Choroid plexus epithelial cell (primary cell): ENCODE measurements around the gene HEXIM2.

Experiments
- DNase-seq: peaks from one replicate; pipeline ENCODE4 v3.0.0-alpha.2; 2010; ENCODE audit warnings: low read depth
- H3K4me3 ChIP-seq: 2 replicates; pipeline ENCODE4 v1.5.1; 2011; ENCODE audit warnings: low read depth, mild to moderate bottlenecking, control low read depth, low read length, moderate library complexity
- TF ChIP-seq, protein P1 (sequence below): conservative IDR thresholded peaks from 2 replicates; pipeline ENCODE4 v1.5.1; 2011; ENCODE audit warnings: low read depth, mild to moderate bottlenecking, control low read depth, inconsistent platforms, low read length, moderate library complexity

The HEXIM2 gene

DNA sequence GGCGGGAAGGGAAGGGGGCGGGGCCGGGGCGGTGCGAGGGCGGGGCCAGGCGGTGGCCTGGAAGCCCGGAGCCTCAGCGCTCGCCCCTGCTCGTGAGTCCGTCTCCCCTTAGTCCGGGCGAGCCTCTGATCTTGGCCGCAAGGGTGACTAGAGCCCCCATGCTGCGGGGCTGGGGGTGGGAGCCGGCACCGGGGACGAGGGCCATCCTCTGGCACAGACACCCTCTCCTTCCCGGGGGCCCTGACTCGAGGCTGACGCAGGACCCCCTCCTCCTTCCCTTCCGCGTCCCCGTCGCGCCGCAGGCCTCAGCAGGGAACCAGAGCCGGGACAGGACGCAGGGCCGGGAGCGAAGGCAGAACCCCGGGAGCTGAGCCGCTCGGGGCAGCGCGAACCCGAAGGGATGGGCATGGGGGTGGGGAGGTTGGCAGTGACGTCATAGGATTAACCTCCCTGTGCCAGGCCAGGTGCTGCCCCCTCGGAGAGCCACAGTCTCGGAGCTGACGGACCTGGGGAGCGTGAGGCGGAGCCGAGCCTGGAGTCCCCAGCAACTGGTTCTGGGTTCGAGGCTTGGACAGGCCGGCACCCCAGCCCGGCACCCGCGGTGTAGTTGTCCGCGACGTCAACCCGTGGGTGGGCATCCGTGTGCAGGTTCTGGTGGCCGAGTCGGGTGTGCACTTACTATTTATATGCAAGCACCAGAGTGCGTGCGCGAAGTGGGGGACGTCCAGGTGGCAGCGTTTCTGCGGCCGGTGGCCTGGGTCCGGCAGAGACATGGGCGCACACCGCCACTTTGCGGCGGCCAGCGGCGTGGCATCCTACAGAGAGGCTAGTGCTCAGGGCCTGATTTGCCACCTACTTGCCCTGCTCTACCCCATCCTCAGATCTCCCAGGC, 28.9 kb upstream of the HEXIM2 start:
- H3K4me3 ChIP-seq: peak overlapping the region; percentile 79
- peak; percentile 81 for DNase-seq
- TF ChIP-seq, protein P1, sequence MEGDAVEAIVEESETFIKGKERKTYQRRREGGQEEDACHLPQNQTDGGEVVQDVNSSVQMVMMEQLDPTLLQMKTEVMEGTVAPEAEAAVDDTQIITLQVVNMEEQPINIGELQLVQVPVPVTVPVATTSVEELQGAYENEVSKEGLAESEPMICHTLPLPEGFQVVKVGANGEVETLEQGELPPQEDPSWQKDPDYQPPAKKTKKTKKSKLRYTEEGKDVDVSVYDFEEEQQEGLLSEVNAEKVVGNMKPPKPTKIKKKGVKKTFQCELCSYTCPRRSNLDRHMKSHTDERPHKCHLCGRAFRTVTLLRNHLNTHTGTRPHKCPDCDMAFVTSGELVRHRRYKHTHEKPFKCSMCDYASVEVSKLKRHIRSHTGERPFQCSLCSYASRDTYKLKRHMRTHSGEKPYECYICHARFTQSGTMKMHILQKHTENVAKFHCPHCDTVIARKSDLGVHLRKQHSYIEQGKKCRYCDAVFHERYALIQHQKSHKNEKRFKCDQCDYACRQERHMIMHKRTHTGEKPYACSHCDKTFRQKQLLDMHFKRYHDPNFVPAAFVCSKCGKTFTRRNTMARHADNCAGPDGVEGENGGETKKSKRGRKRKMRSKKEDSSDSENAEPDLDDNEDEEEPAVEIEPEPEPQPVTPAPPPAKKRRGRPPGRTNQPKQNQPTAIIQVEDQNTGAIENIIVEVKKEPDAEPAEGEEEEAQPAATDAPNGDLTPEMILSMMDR: peak; percentile 88

DNA sequence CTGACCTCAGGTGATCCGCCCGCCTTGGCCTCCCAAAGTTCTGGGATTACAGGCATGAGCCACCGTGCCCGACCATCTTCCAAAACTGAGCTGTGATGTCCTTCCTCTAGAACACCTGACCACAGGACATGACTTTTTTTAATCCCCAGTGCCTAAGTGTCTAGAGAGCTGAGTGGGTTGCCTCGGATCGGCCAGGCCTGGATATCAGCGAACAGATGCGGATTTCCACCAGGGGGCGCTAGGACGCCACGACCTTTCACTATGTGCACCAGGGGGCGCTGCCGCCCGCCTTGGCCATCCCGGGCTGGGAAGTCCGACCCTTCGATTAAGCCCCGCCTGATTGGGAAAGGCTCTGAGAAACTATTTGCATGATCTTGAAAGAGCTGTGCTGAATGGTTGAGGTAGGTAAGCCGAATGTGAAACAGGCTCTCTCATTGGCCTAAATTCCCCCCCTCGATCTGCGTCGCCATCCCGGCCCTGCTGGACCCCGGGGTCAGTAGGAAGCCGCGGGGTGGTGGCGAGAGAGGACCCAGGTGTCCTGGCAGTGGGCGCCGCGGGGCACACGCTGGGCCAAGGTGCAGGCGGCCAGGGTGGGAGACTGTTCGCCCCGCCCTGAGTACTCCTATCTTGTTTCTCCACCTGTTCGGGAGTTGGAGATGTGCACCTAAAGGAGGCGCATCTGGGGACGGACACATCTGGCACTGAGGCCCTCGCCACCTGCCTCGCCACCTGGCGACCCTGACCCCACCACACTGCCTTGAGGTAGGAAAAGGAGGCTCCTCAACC, 26.3 kb upstream of the HEXIM2 start, which contains the start of gene ACBD4:
Gene ACBD4, plus strand, starts transcription at position 496 of the 786 bp plus-strand sequence. CDS start 458 bp downstream, outside the sequence.
- DNase-seq: peak; percentile 98
- TF ChIP-seq, protein P1: peak; percentile 100
- peak within 1 kb of the TSS; percentile 68 for H3K4me3 ChIP-seq

DNA sequence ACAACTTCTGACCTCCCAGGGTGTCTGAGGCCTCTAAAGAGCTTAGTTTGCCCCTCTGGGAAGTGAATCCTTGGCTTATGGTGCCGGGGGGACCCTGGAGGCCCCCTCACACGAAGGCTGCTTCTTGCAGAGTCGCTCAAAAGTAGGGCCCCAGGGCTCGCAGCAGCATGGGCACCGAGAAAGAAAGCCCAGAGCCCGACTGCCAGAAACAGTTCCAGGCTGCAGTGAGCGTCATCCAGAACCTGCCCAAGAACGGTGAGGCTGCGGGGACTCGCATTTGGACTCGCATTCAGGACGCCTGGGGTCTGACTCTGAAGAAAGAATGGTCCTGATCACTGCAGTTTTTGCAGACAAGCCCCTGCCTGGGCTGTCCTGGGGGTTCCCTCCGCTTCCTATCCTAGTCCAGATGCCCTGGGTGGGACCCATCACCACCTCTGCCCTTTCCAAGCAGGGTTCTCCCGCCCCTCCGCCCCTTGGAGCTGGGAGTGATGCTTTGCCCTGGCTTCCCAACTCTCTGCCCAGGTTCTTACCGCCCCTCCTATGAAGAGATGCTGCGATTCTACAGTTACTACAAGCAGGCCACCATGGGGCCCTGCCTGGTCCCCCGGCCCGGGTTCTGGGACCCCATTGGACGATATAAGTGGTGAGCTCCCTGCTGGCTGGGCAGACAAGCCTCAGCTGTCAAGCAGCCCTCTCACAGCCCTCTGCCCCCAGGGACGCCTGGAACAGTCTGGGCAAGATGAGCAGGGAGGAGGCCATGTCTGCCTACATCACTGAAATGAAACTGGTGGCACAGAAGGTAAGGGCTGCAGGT, 25.5 kb upstream of the HEXIM2 start:
- TF ChIP-seq, protein P1: no peak
- H3K4me3 ChIP-seq: peak overlapping the region; percentile 68
- DNase-seq: no peak

DNA sequence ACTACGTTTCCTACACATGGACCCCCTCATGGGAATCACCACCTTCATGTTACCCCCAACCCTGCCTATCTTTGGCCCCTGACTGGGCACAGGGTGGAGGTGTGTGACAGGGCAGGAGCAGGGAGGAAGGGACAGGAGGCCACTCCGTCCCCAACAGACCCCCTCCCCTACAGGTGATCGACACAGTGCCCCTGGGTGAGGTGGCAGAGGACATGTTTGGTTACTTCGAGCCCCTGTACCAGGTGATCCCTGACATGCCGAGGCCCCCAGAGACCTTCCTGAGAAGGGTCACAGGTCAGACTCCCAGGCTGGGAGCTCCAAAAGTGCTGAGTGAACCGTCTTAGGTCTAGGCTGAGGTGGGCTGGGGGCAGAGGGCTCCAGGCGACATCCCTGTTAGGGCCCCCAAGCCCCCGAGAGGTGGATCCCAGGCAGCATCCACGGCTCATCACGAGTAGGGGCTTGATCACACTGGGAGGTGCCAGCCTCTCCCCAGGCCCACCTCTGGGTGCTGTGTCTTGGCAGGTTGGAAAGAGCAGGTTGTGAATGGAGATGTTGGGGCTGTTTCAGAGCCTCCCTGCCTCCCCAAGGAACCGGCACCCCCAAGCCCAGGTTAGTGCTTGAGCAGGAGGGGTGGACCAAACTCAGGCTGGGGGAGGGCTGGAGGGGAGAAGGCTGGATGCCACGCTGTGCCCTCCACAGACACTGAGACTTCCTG, 24.7 kb upstream of the HEXIM2 start:
- no peak overlapping the region for H3K4me3 ChIP-seq
- DNase-seq: no peak
- TF ChIP-seq, protein P1: no peak

DNA sequence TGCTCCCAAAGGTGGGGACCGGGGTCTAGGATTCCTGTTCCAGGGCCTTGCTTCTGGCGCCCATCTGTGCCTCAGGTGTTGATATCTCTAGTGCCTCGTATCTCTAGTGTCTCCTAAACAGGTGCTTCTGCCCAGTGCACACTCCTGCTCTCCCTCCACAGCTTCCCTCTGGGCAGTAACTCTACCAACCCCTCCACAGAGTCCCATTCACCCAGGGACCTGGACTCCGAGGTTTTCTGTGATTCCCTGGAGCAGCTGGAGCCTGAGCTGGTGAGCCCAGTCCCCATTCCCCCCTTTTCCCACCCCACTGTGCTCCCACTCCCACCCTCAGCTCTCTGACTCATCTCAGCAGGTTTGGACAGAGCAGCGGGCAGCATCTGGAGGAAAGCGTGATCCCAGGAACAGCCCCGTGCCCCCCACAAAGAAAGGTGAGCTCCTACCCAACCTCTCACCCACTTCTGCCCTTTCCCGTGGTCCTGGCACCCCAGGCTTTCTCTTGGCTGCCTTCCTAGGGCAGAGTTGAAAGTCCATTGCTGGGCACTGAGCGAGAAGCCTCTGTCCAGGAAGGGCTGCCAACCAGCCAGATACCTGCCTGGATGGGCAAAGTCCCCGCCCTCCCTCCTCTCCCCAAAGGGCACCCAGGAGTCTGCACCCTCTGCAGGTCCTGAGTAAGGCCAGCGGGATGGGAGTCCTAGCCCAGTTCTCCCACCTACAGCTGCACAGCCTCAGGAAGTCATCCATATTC, 23.9 kb upstream of the HEXIM2 start:
- H3K4me3 ChIP-seq: no peak overlapping the region
- no peak for DNase-seq
- TF ChIP-seq, protein P1: no peak
